ENCODE measurements around the gene MYH4. TPM values are rescaled to one million over a fixed set of nuclear protein-coding genes. Genes with fewer than 3 reads are reported as not detected.

Gene MYH4
- total and polyA plus RNA-seq, 10 of the 15 experiments (the other 5 are each of a cell fraction or from before 2014, with no cell fraction given) = not detected

- TF ChIP-seq MYB (IDR thresholded peaks at IDR 0.05; ENCODE audit: borderline replicate concordance, low read depth, low read length) (no peak), PKNOX1 (IDR thresholded peaks at IDR 0.05) (no peak), CHD2 (IDR thresholded peaks at IDR 0.05; ENCODE audit: borderline replicate concordance, low read depth, low read length) (no peak), SRF (IDR thresholded peaks at IDR 0.05; ENCODE audit: low read depth in 2 of 2, low read length in 2 of 2) (no peak), RCOR1 (conservative IDR thresholded peaks at IDR 0.05; ENCODE audit: low read depth, low read length) (no peak)
Measured at GRCh38 chr17:10516638-10517037, 47.3 kb upstream of the MYH4 start (continued).

- Histone ChIP-seq H4K20me1 (ENCODE audit: control insufficient read depth, insufficient read depth) (no peaks in the 10 kb centered on the region), H3K79me2 (ENCODE audit: control insufficient read depth, insufficient read depth, low read length) (no peaks in the 10 kb centered on the region), H2AFZ (ENCODE audit: control insufficient read depth, low read depth, low read length) (no peak overlapping the region), H3K4me3 (no peak overlapping the region), H3K4me1 (ENCODE audit: control insufficient read depth, insufficient read depth, low read length) (no peaks in the 10 kb centered on the region), H3K4me2 (ENCODE audit: control insufficient read depth, insufficient read depth) (no peak overlapping the region), H3K27me3 (replicated peaks in 1 of 2; ENCODE audit: control insufficient read depth in 2 of 2, insufficient read depth in 2 of 2, low read length in 1 of 2) (0 out of 4 replicates have a peak, but pooled peaks cover 0 to 2% of the 10 kb centered on the region in 2 experiments), H3K9me3 (replicated peaks; ENCODE audit: control insufficient read depth, insufficient read depth, low read length) (no peaks in the 10 kb centered on the region), H3K27ac (ENCODE audit: control insufficient read depth, insufficient read depth) (no peak overlapping the region), H3K36me3 (ENCODE audit: control insufficient read depth in 2 of 2, insufficient read depth in 2 of 2, low read length in 1 of 2) (no peaks in the 10 kb centered on the region), H3K9ac (ENCODE audit: control insufficient read depth, insufficient read depth, low read length) (no peak overlapping the region)
- intact Hi-C loops (cut with micrococcal nuclease; ENCODE audit: unreplicated experiment) = no loop called here
- ChIA-PET SMC1A (ENCODE audit: uncharacterized antibody, unreplicated experiment) (no interaction called here), CTCF (no interaction called here), POLR2A (no interaction called here), RAD21 (ENCODE audit: unreplicated experiment) (no interaction called here)
- no peak for FAIRE-seq
- no peak for DNase-seq (ENCODE audit: low read depth, low spot score)
- 29% methylated on average over 7 of the region's 7 CpGs for WGBS (ENCODE audit: insufficient coverage, insufficient replicate concordance, low lambda C conversion rate, missing lambda C conversion rate)
- no peak for TF ChIP-seq RFX5 (IDR thresholded peaks at IDR 0.05; ENCODE audit: low read depth, low read length)
- TF ChIP-seq ZBTB33 (IDR thresholded peaks at IDR 0.05) = no peak
- TF ChIP-seq NBN (IDR thresholded peaks at IDR 0.05) = no peak
- TF ChIP-seq ZNF592 (IDR thresholded peaks at IDR 0.05) = no peak
- TF ChIP-seq IKZF1 (conservative IDR thresholded peaks at IDR 0.05) = no peak
- TF ChIP-seq HCFC1 (IDR thresholded peaks at IDR 0.05; ENCODE audit: low read length) = no peak
- no peak for TF ChIP-seq HDGF (IDR thresholded peaks at IDR 0.05)
- in situ Hi-C loops (cut with MboI) = no loop called here
- no TSS peak for BruUV-seq (replicated peaks)
- no peak for ATAC-seq
Measured at GRCh38 chr17:10516065-10516464, 46.7 kb upstream of the MYH4 start.
